HG03196 (cell line): ENCODE measurements around the gene NR1H4.
"Not testable (repeated sequence)": the region's sequence is repeated elsewhere in the genome, so short reads cannot be mapped to it uniquely, and the experiment has no call there.

ENCODE experiments used
- ATAC-seq: cut with Tn5 transposase; IDR thresholded peaks from one replicate; pipeline ENCODE4 v1.9.1; 2021; ENCODE audit not compliant: unreplicated experiment

Gene NR1H4

DNA sequence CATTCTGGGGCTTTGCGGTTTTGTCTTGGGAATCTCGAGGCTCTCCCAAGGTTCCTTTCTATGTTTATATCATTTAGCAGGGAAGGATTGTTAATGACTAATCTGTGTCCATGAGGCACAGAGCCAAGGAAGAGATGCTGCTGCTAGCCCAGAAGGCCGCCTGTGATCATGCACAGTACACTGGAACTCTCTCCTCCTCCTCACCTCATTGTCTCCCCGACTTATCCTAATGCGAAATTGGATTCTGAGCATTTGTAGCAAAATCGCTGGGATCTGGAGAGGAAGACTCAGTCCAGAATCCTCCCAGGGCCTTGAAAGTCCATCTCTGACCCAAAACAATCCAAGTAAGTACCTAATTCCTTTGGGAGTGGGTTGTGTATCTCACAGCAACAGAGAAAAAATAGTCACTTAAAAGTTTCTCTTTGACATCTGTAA is at the start of gene NR1H4:
TSS of gene NR1H4 (plus strand) at position 151 of the 435 bp plus-strand sequence. CDS start 19,458 bp downstream, outside the sequence.
- ATAC-seq, result no peak

DNA sequence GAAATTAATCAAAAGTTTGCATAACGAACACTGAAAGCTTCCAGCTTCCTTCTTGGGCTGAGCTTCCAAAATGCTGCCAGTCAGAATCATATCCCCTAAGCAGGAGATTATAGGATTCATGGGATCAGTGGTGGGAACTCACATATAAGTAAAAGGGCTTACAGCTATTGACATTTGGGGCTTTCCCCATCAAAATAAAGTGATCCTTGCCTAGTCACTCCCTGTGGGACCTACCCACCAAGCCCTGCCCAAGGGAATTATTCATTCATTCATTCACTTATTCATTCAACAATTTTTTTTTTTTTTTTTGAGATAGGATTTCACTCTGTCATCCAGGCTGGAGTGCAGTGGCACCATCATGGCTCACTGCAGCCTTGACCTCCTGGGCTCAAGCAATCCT is 47.5 kb upstream of the NR1H4 start:
- no peak for ATAC-seq

DNA sequence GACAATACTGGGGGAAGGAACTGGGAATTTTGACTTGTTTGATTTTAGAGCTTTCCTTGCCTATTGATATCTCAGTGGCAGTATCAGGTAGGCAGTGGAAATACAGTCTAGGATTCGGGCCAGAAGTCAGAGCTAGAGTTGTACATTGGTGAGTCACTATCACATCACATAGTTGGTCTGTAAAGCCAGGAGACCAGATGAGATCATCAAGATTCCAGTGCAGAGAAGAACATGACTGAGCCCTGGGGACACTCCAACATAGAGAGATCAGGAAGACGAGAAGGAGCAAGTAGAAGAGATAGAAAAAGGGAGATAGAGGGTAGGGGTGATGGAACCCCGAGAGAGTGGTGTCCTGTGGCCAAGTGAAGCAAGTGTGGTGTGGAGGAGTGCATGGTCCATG is 46.6 kb upstream of the NR1H4 start:
- ATAC-seq, result no peak

DNA sequence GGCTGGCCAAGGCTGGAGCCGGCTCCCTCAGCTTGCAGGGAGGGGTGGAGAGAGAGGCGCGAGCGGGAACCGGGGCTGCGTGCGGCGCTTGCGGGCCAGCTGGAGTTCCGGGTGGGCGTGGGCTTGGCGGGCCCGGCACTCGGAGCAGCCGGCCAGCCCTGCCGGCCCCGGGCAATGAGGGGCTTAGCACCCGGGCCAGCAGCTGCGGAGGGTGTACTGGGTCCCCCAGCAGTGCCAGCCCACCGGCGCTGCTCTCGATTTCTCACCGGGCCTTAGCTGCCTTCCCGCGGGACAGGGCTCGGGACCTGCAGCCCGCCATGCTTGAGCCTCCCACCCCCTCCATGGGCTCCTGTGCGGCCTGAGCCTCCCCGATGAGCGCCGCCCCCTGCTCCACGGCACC is 43.4 kb upstream of the NR1H4 start:
- not testable (repeated sequence) for ATAC-seq

DNA sequence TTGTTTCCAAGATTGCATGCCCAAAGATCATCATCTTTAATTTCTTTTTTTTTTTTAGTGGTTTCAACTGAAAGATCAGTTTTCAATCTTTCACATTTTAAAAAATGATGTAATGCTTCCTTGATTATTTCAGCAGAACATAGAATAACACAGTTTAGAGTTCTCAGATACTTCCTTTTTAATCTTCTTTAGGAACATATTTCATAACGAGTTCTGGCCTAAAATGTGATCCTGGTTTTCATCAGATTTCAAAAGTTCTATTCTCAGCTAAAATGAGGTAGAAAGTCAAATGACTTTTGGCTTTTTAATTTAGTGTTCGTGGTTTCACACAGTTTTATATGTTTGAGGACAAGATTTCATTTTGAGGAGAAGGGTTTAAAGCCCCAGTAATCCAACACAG is 40.0 kb upstream of the NR1H4 start:
- ATAC-seq, result no peak

DNA sequence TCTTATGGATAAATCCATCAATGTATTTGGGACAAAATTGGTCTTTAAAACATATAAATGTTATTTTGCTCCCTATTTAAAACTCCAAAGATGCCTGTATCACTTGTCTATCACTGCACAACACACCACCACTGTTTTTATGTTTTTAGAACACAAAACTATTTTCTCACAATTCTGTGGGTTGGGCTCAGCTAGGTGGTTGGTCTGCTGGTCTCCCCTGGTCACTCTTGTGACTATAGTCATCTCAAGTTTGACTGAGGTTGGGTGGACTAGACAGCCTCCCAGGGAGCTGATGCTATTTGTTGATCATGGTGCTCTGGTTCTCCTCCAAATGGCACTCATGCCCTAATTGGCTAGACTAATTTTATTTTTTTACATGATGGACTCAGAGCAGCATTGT is 39.5 kb upstream of the NR1H4 start:
- no peak for ATAC-seq

DNA sequence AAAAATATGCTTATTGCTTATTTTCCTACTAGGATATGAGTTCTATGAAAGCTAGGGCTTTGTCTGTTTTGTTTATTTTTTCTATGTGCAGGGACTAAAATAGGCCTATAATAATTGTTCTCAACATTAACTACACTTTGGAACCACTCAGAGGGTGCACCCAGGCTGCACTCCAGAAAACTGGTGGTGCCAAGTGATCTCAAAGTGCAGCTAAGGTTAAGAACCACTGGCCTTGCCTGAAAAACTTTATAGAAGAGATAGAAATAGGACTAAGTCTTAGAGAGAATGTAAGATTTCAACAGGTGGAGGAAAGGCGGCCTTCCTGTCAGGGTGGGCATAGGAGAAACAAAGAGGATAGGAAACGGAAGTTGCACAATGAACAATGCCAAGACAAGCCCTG is 37.7 kb upstream of the NR1H4 start:
- ATAC-seq, result no peak

DNA sequence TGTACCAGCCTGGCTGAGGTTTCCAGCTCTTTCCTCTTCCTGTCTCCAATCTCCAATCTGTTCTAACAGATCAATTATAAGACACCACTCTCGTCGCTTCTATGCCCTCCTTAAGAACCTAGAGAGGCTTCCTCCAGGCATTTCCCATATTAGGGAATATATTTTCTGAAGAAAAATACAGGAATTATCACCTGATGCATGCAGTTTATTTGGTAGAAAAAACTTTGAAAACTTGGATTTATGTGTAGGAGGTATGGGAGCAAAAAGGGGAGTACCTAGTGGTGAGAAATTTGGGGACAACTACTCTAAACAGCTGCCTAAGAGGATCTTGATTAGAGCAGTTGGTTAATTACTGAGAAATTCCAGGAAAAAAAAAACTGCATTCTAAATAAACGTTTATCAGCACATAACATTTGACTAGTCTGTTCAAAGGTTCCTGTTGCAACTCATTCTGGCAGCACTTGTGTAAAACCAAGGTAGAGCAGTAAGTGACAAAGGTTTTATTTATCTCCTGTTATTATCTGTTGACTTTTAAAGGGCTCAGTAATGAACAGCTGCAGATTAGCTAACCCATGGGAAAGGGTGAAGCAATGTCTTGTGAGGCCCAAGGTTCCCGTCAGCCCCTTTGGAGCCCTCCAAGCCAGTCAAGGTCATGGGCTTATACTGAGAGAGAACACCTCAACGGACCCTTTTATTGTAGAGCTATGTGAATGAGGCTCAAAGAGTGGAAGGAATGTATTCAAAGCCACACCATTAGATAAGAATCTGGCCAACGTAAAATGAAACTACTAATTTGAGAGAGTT is 36.4 kb upstream of the NR1H4 start:
- ATAC-seq, result no peak

DNA sequence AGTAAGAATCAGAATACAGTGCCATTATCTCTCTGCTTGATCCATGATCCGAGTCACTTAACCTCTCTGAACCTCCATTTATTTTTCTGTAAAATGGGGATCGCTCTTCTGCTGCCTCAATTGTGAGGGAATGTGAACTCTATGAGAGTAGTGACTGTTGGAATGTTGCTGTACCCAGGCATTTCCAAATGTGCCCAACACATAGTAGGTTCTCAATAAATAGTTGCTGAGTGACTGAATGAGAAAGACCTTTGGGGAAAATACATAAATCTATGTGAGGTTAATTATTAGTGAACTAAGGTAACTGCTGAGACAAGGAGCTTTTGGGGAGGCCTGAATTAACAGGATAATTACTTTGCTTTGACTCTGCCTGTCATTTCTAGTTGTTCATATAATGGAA is 33.9 kb upstream of the NR1H4 start:
- ATAC-seq, result no peak

DNA sequence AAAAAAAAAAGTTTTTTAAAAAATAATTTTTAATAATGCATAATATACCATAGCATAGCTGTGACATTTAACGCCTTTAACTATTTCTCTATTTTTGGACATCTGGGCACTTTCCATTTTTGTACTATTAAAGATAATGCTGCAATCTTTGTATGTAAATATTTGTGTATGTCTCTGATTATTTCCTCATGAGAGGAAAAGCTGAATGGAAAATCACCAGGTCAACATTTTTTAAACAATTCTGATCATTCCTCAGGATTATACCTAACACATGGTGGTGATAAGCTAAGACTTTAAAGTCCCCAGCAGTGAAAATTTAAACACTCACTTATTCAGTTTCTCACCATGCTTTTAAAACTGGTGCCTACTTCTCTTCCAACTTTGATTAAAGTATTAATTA is 31.3 kb upstream of the NR1H4 start:
- ATAC-seq, result no peak

DNA sequence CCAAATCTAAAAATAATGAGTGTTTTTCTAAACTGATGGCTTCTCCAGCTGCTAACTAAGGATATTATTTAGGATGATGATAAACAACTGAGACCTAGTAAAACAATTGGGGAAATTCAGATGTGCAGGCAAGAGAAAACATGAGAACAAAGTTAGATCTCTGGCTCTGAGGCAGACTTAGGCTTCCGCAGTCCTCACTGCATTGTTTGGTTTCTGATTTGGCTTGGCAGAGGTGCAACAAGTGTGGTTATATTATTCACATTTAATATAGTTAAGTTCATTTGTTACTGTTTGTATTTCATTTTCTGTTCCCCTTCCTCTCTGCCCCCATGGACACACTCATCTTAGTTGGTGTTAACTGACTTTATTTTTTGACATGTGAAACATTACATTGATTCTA is 30.2 kb upstream of the NR1H4 start:
- no peak for ATAC-seq

DNA sequence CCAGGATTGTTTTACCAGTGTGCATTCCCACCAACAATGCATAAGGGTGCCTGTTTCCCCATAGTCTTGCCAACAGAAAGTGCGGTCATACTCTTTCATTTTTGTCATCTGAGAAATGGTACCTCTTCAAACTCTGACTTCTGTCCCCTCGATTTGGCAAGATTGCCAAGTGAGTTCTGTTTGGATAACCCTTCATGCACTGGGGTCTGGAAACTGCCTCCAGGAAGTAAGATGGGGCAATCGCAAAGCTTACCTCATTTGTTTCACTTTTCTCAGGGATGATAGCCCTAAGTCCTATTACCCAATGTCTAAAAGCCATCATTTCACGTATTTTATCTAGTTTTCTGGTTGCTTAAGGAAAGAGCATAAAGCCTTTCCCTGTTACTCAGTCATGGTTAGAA is 28.6 kb upstream of the NR1H4 start:
- no peak for ATAC-seq

DNA sequence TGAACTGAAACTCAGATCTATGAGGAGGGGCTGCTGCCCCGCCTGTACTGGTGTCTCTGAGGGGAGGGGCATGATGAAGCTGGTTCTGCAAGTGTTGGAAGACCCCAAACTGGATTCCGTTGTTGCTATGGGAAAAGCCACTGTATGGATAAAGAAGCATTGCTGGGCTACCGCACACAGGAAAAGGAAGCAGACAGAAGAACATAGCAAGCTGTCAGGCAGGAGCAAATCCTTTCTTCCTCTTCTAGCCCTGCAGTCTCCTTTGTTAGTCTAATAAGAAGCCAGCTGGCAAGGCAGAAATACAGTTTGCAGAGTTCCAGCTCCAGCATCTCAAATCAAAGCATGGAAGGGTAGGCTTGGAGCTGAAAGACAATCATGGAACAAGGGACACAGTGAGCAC is 26.3 kb upstream of the NR1H4 start:
- no peak for ATAC-seq

DNA sequence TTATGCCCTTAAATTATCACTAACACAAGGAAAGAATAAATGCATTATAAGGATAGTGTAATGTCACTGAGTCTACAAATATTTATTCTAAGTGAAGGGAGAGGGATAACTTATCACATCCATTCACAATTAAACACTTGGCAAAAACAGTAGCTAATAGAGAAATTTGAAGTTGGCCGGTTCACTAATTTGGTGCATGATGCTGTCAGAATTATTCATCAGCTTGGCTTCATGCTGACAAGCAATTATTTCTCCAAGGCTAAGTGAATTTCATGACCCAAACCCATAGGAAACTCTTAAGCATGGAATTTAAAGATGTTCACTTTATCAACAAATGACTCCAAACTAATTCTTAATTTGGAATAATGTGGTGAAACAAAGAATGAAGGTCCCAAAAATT is 25.0 kb upstream of the NR1H4 start:
- no peak for ATAC-seq

DNA sequence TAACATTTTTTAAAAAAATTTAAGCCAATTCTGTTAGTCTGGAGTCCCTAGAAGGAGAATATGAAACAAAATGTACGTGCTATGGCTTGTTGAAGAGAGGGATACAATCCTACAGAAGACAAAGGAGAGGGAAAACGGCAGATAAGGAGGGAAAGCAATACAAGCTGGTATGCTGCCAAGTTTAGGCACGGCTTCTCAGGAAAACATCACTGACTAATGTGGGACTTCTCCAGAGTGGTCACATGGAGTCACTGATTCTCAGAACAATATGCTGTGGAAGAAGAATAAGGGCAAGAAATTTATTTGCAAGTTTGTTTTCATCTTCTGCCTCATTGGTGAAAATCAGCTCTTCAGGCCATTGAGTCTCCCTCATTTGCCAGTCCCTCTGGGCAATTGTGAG is 22.9 kb upstream of the NR1H4 start:
- no peak for ATAC-seq

DNA sequence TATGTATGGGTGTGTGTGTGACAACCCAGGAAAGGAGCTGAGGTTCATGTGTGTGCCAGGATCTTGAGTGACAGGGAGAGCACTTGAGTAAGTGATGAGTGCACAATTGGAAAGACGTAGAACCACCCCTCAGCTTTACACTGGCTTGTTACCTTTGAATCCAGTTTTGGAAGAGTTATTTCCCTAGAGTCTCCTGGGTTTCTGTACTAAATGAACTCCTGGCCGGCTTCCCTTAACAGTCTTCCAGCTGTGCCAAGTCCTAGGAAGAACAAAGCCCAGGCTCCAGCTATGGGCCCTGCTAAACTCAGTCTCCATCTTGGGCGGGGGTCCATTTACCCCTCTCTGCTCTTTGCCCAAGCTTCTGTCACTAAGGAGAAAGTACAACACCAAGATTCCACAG is 19.7 kb upstream of the NR1H4 start:
- no peak for ATAC-seq

DNA sequence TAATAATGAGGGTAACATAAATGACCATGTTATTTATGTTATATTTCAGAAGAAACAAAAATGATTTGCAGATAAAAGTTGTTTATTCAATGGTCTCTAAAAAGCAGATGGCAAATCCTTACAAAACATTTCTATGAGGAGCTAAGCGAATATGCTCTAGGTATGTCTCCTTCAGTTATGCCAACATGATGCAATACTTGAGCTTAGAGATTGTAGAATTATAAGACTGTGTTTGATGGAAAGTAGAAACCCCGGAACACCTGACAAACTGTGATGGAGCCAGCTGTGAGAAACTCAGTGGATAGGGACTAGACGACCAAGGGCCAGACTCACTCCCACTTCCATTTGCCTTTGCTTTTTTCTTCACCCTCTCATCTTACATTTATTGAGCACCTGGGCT is 17.8 kb upstream of the NR1H4 start:
- no peak for ATAC-seq

DNA sequence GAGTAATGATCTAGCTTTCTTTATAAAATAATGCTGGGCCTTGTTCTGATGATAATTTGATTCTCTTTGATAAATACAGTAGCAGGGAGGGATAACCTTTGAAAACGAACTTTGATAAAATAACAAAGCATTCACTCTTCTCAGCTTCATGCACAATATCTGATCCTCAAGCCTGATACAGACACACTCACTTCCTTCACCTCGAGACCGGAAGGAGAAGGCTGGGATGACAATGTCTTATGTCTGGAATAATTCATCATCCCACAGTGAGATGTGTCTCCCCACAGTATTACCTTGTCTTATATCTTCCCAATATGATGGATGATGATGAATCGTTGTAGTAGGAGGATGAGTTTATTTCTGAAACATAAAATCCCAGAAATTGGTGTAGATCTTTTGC is 15.5 kb upstream of the NR1H4 start:
- ATAC-seq, result no peak

DNA sequence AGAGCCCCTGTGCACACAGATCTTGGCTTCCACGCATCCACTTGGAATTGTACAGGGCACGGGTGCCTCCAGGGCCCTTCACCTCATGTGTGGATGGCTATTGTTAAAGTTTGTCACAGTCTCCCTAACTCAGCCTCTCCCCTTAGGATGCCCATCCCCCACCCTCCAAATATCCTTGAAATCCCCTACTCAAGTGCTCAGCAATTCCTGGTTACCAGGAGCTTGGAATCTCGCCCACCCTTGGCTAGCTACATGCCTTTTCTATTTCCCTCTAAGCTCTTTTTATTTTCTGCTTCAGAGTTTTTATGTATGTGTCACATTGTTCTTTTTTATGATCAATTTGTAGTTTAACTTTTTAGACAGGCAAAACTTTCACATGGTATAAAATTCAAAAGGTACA is 13.0 kb upstream of the NR1H4 start:
- no peak for ATAC-seq

DNA sequence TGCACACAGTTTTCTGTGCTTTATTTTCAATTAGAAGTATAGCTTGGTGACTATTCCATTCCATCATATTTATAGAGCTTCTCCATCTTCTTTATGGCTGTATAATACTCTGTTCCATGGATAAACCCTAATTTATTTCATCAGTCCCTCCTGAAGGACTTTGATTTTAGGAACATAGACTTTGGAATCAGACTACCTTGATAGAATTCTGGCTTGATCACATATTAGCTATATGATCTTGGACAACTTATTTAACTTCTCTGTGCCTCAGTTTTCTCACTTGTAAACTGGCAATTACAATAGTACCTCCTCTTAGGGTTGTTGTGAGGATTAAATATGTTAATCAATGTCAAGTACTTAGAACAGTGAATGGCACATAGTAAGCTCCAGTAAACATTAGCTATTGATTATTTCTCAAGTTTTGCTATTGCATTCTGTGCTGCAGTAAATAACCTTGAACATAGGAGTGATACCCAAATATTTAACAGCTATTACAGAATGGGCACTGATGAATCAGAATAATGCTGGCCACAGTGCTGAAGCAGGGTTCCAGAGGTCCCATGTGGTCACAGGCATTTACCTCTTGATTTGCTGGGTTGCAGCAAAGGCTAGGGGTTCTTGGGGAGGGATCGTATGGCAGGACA is 12.2 kb upstream of the NR1H4 start:
- ATAC-seq, result no peak

DNA sequence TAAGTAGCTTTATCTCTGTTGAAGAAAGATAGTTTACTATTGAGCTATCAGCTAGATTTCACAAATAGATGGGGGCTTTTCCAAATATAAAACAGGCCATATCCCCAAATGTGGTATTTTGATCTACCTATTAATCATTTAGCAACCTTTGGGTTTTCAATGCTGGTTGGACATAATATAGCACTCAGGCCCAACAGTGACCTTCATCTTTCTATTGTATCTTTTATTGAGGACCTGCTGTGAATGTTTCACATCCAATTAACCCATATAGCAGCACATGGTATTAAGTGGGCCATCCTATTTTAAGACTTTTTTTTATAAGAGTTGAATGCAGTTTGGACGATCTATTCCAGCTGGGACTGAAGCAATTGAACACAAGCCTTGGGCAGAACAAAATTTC is 10.0 kb upstream of the NR1H4 start:
- no peak for ATAC-seq

DNA sequence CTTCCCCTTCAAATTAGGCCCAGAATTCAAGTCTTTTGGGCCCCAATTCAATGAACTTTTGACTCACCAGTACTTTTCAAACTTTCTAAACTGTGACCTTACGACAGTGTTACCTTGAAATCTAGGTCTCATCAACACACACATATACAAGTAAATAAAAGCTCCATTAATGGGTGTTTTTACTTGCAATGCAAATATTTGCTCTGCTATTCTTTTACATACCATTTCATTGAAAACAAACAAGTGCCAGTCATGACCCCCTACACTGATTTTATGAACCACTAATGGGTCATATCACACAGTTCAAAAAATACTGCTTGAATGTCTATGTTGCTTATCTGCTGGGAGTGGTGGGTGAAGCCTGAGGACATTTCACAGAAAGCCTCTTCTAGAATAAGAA is 9.1 kb upstream of the NR1H4 start:
- ATAC-seq, result no peak

DNA sequence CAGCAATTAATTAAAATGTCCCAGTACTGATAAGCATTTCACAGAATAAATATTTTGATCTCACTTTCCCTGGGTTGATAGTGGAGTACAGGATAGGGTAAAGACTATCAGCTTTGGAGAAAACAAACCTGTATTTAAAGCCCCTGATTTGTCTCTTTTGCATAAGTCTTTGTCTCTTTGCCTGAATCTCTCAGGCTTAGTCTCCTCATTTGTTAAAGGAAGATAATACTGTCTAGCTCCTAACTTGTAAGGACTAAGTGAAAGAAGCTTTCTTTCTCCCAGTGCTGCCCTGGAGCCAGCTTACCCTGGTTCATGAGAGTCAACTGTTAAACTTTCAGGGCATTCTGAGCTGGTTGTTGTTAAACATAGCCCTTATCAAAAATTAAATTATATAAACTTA is 5.5 kb upstream of the NR1H4 start:
- no peak for ATAC-seq
